SK-N-SH (cell line): Measurements from ENCODE around the gene CCDC175. TPM values are rescaled to one million over a fixed set of nuclear protein-coding genes. Genes with fewer than 3 reads are reported as not detected.

Source experiments
- ELF1 ChIP-seq: IDR thresholded peaks from 2 replicates; pipeline ENCODE4 v1.4.0; 2012
- GABPA ChIP-seq: IDR thresholded peaks from 2 replicates; pipeline ENCODE4 v1.4.0; 2012; ENCODE audit warnings: low read depth, mild to moderate bottlenecking
- MXI1 ChIP-seq: IDR thresholded peaks from 2 replicates; pipeline ENCODE4 v1.6.1; 2012; ENCODE audit warnings: mild to moderate bottlenecking, low read depth, low read length, improper control_type of control experiment
- RXRA ChIP-seq: IDR thresholded peaks from 2 replicates; pipeline ENCODE4 v1.4.0; 2012; ENCODE audit warnings: low read depth, mild to moderate bottlenecking, borderline replicate concordance
- polyA plus RNA-seq, 3 experiments: library from polyadenylated mRNA; depleted of rRNA; stranded (reverse); fragments of >200 nt; gene quantifications; 2 replicates each; pipeline ENCODE4 v1.2.3, GENCODE V29; 2012
- TF ChIP-seq, protein P1 (sequence below): IDR thresholded peaks from 2 replicates; pipeline ENCODE4 v1.6.1; 2012; ENCODE audit warnings: mild to moderate bottlenecking, low read depth, low read length, moderate library complexity
- TF ChIP-seq, protein P2 (sequence below): fragments of 150-350 bp; IDR thresholded peaks from 2 replicates; pipeline ENCODE4 v1.6.1; 2017; ENCODE audit warnings: antibody characterized with exemption, low read length, low read depth, borderline replicate concordance

CCDC175 gene
- polyA plus RNA-seq, 1 of the 3 experiments (the other 2 are of a cell fraction) = not detected

DNA sequence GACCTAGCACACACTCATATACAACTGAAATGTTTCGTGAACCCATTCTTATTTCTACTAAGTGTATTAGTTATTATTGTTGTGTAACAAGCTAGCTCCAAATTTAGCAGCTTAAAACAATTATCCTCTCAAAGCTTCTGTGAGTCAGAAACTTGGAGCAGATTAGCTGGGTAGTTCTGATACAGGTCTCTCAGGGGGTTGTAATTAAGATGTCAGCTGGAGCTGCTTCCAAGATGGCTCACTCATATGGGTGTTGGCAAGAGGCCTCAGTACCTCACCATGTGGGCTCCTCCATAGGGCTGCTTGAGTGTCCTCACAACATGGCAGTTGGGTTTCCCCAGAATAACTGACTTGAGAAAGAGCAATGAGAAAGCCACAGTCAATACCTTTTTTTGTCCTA, 121.2 kb downstream of the CCDC175 start (continued):
- TF ChIP-seq, protein P1, sequence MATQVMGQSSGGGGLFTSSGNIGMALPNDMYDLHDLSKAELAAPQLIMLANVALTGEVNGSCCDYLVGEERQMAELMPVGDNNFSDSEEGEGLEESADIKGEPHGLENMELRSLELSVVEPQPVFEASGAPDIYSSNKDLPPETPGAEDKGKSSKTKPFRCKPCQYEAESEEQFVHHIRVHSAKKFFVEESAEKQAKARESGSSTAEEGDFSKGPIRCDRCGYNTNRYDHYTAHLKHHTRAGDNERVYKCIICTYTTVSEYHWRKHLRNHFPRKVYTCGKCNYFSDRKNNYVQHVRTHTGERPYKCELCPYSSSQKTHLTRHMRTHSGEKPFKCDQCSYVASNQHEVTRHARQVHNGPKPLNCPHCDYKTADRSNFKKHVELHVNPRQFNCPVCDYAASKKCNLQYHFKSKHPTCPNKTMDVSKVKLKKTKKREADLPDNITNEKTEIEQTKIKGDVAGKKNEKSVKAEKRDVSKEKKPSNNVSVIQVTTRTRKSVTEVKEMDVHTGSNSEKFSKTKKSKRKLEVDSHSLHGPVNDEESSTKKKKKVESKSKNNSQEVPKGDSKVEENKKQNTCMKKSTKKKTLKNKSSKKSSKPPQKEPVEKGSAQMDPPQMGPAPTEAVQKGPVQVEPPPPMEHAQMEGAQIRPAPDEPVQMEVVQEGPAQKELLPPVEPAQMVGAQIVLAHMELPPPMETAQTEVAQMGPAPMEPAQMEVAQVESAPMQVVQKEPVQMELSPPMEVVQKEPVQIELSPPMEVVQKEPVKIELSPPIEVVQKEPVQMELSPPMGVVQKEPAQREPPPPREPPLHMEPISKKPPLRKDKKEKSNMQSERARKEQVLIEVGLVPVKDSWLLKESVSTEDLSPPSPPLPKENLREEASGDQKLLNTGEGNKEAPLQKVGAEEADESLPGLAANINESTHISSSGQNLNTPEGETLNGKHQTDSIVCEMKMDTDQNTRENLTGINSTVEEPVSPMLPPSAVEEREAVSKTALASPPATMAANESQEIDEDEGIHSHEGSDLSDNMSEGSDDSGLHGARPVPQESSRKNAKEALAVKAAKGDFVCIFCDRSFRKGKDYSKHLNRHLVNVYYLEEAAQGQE = no peak
- no peak for TF ChIP-seq ELF1
- TF ChIP-seq MXI1 = no peak
- no peak for TF ChIP-seq GABPA
- no peak for TF ChIP-seq RXRA
- TF ChIP-seq, protein P2, sequence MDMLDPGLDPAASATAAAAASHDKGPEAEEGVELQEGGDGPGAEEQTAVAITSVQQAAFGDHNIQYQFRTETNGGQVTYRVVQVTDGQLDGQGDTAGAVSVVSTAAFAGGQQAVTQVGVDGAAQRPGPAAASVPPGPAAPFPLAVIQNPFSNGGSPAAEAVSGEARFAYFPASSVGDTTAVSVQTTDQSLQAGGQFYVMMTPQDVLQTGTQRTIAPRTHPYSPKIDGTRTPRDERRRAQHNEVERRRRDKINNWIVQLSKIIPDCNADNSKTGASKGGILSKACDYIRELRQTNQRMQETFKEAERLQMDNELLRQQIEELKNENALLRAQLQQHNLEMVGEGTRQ = no peak
- TF ChIP-seq, all 33 proteins: peak for 0

Other genes starting within 250 kb of the CCDC175 start
- gene GPR135, start 111.4 kb downstream of the CCDC175 start, polyA plus RNA-seq (2012; rRNA removed) = 2.1 and 2.3 TPM in 2 replicates
- gene L3HYPDH, start 92.4 kb downstream of the CCDC175 start, polyA plus RNA-seq (2012; rRNA removed) = 66.2 and 120 TPM in 2 replicates
- 95.4 and 146 TPM in 2 replicates for gene JKAMP, start 92.3 kb downstream of the CCDC175 start, polyA plus RNA-seq (2012; rRNA removed)